ENCODE results near the gene KRT75.
"Not testable (repeated sequence)": the region's sequence is repeated elsewhere in the genome, so short reads cannot be mapped to it uniquely, and the experiment has no call there.

KRT75 gene

GRCh38 chr12:52434081-52434733 is at the start of gene KRT75:
TSS of gene KRT75 (minus strand) at chr12:52434371. CDS start at chr12:52434304, 67 bp downstream.
- DNase-seq = no peak

GRCh38 chr12:52480073-52480472 is 45.9 kb upstream of the KRT75 start:
- no peak for DNase-seq

DNA sequence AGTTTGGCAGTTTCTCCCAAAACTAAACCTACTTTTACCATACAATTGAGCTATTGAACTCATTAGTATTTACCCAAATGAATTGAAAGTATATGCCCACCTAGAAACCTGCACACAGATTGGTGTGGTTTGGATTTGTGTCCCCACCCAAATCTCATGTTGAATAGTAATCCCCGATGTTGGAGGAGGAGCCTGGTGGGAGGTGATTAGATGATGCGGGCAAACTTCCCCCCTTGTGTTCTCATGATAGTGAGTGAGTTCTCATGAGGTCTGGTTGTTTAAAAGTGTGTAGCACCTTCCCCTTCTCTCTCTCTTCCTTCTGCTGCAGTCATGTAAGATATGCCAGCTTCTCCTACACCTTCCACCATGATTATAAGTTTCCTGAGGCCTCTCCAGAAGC is 43.5 kb upstream of the KRT75 start:
- DNase-seq = no peak

DNA sequence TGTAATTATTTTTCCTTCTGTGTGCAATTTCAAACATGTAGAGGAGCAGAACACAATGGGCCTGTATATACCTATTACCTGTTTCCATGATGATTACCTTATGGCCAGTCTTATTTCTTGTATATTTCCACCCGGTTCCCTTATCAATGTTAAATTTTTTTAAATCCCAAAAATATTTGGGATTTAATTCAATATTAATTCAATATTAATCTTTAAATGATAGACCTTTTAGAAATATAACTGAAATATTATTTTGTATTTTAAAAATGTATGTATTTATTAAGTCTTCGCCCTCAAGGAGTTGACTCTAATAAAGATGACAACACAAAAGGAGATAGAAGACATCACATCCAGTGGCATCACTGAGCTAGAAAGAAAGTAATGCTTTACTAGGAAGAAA is 40.0 kb upstream of the KRT75 start:
- DNase-seq = no peak

- DNase-seq = no peak
Measured at GRCh38 chr12:52473768-52474167, 39.6 kb upstream of the KRT75 start, which contains the start of gene KRT6C. TSS of gene KRT6C (minus strand) at chr12:52473805. CDS start at chr12:52473737, 68 bp downstream.

DNA sequence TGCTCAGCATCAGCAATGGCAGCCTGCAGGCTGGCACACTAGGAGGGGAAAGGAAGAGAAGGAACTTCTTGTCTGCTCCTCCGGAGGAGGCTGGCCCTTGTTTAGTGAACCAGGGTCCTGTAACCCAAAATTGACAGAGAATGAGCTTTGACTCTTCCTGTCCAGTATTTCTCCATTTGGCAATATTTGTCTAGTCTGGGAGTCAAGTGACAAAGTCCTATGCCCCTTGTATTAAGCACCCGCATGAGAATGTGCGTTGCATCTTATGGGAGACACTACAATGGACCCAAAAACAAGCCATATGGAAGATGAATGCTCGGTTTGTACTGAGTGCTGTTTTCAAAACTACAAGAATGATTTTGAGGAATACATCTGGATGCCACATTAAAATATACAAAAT is 35.7 kb upstream of the KRT75 start:
- DNase-seq = no peak

- DNase-seq = no peak
Measured at GRCh38 chr12:52464897-52465296, 30.7 kb upstream of the KRT75 start.

- DNase-seq = no peak
Measured at GRCh38 chr12:52461693-52462092, 27.5 kb upstream of the KRT75 start.

DNA sequence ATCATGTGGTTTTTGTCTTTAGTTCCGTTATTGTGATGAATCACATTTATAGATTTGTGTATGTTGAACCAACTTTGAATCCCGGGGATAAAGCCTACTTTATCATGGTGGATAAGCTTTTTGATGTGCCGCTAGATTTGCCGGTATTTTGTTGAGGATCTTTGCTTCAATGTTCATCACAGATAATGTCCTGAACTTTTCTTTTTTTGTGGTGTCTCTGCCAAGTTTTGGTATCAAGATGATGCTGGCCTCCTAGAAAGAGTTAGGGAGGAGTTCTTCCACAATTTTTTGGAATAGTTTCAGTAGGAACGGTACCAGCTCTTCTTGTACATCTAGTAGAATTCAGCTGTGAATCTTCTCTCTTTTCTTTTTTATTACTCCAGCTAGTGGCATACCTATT is 24.7 kb upstream of the KRT75 start:
- DNase-seq = no peak

GRCh38 chr12:52455821-52456220 is 21.6 kb upstream of the KRT75 start:
- DNase-seq = no peak

GRCh38 chr12:52454411-52455201 is 20.4 kb upstream of the KRT75 start:
- DNase-seq = no peak

DNA sequence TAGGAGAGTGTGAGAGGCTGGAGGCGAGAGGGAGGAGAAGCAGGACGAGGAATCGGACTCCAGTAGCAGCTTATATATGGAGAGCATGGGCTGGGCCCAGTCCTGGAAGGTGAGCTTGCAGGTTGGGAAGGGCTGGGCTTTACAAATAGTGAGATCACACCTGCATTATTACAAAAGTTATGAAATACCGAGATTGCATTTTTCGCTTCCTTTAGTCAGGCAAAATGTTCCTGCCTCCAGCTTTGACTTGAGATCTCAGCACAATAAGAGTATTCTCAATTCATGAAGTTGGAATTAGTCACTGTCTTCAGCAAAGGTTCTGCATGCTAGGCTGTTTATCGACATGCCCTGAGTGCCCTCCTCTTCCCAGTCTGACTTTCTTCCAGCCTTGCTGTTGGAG is 17.9 kb upstream of the KRT75 start, which contains the start of gene KRT6B:
Gene KRT6B, minus strand, starts transcription at position 46 of the 400 bp plus-strand sequence. CDS start 68 bp downstream, outside the sequence.
- no peak for DNase-seq

DNA sequence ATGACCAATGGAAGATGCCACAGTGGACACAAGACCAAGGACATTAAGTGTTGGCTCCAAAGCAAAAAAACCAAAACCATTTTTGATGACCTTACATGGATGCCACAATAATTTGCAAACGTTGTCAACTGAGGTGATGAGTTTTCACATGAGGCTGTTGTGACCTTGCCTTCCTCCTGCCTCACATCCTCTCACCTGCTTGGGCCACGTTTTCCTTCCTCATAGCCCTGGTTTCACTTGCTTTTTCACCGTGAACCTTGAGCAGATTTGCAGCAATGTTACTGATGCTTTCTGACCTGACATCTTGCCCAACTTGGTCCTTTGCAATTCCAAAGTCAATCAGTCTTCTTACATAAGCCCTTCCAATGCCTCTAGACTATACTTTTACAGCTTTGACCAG is 14.1 kb upstream of the KRT75 start:
- no peak for DNase-seq

GRCh38 chr12:52447196-52447595 is 13.0 kb upstream of the KRT75 start:
- DNase-seq = not testable (repeated sequence)

DNA sequence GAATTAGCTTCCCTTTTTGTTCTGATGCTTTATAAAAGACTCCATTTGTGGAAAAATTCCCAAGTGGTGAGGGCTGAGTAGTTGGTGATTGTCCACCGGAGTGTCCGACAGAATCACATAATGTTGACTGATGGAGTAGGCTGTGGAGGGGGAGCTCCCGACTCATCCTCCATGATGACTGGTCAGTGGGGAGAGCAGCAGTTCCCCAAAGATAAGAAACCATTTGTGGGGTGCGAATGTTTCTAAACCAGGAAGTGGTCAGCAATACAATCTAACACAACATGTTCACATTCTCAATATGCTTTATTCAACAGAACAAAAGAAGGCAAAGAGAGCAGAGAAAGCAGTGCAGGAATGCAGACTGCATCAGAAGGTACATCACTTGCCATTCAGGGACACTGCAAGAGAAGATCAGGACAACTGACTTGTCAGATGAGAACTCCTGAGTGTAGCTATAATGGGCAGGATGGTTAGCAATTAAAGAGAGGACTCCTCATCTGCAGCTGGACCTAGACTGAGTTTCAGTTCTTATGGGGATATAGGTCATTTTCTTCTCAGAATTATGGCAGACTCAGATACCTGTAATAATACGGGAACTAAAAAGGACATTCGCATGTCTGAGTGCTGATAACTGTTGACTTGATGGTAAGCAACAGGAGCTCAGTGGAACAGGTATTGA is 12.3 kb upstream of the KRT75 start:
- no peak for DNase-seq

GRCh38 chr12:52445876-52446275 is 11.7 kb upstream of the KRT75 start:
- no peak for DNase-seq

- no peak for DNase-seq
Measured at GRCh38 chr12:52444647-52445595, 10.8 kb upstream of the KRT75 start.

GRCh38 chr12:52443966-52444365 is 9.8 kb upstream of the KRT75 start:
- no peak for DNase-seq

- no peak for DNase-seq
Measured at GRCh38 chr12:52442600-52443061, 8.5 kb upstream of the KRT75 start.

- no peak for DNase-seq
Measured at GRCh38 chr12:52441320-52441911, 7.2 kb upstream of the KRT75 start.

- DNase-seq = no peak
Measured at GRCh38 chr12:52440821-52441319, 6.7 kb upstream of the KRT75 start.

- DNase-seq = no peak
Measured at GRCh38 chr12:52439845-52440244, 5.7 kb upstream of the KRT75 start.

All from stimulated activated CD4-positive, alpha-beta T cell treated with anti-CD3 and anti-CD28 coated beads, Interleukin-2, amount 100 ng/mL, for 48 hours (primary cell).